ENCODE data around the gene PTGDR. TPM values are rescaled to one million over a fixed set of nuclear protein-coding genes. Genes with fewer than 3 reads are reported as not detected.

Gene PTGDR
- total and polyA plus RNA-seq, 12 donors, result 0.17 to 1.9 (median 0.47) TPM

- peaks cover 0 to 24% (median 5%) of the 10 kb centered on the region in 9 donors for H3K4me1 ChIP-seq
- no peaks in the 10 kb centered on the region for H3K27me3 ChIP-seq
- TF ChIP-seq CTCF (IDR thresholded peaks at IDR 0.05), result no peak
- H3K9me3 ChIP-seq, result no peaks in the 10 kb centered on the region
- DNase-seq, result peak in 1 of 2 donors; percentile 27
- H3K4me3 ChIP-seq, result no peak overlapping the region
- ATAC-seq, result peak; percentile 73 to 96 (median 86)
- WGBS, 2 donors, result 31 to 36% methylated on average over 3 of the region's 3 CpGs
- peaks cover 0 to 7% (median 0%) of the 10 kb centered on the region in 9 donors for H3K36me3 ChIP-seq
- intact Hi-C loops (cut with DNase I), result loop anchor here in 1 of 10 donors (10.0 kb wide), 1 partner anchor 285 kb away; no protein-coding TSS in a partner anchor
- H3K27ac ChIP-seq, result peak overlapping the region in 8 of 10 donors; percentile 13 to 64 (median 36)
Measured at GRCh38 chr14:52279408-52279807, 11.9 kb downstream of the PTGDR start.

GRCh38 chr14:52283099-52283498 is 15.6 kb downstream of the PTGDR start:
- DNase-seq (no peak), ATAC-seq (no peak)
- WGBS, 2 donors, result 78 to 81% methylated on average over 2 of the region's 2 CpGs
- intact Hi-C loops (cut with DNase I), result no loop called here
- TF ChIP-seq CTCF (IDR thresholded peaks at IDR 0.05), result no peak
- H3K4me3 ChIP-seq, result no peak overlapping the region
- H3K27me3 ChIP-seq, result peaks cover 0 to 12% (median 0%) of the 10 kb centered on the region in 7 donors
- peaks cover 0 to 2% (median 0%) of the 10 kb centered on the region in 11 donors for H3K9me3 ChIP-seq
- no peaks in the 10 kb centered on the region for H3K36me3 ChIP-seq
- no peak overlapping the region for H3K27ac ChIP-seq
- peaks cover 0 to 24% (median 5%) of the 10 kb centered on the region in 9 donors for H3K4me1 ChIP-seq

GRCh38 chr14:52286661-52287649 is 19.5 kb downstream of the PTGDR start:
- intact Hi-C loops (cut with DNase I), result no loop called here

More at GRCh38 chr14:52286661-52287649, 19.5 kb downstream of the PTGDR start:
- 75 to 81% methylated on average over 4 of the region's 4 CpGs for WGBS, 2 donors
- no peak overlapping the region for H3K27ac ChIP-seq
- peaks cover 0 to 14% (median 0%) of the 10 kb centered on the region in 7 donors for H3K27me3 ChIP-seq
- no peaks in the 10 kb centered on the region for H3K4me1 ChIP-seq
- TF ChIP-seq CTCF (IDR thresholded peaks at IDR 0.05), result no peak
- ATAC-seq (no peak), DNase-seq (no peak)
- H3K36me3 ChIP-seq, result no peaks in the 10 kb centered on the region
- H3K4me3 ChIP-seq, result no peak overlapping the region
- H3K9me3 ChIP-seq, result peaks cover 0 to 17% (median 0%) of the 10 kb centered on the region in 11 donors
